ENCODE data around the gene WNT11.
A peak's percentile ranks its signal among the peaks of the same experiment; 100 is the strongest.

WNT11 gene

GRCh38 chr11:76221365-76221764, 15.1 kb upstream of the WNT11 start:
- DNase-seq (no peak), ATAC-seq (replicated peaks) (no peak)
- Mint-ChIP-seq H3K27me3 (peaks cover 9 to 19% of the 10 kb centered on the region in 2 donors), H3K9me3 (peaks cover 0 to 2% of the 10 kb centered on the region in 2 donors), H3K4me1 (no peaks in the 10 kb centered on the region), H3K36me3 (no peaks in the 10 kb centered on the region), H3K27ac (no peak overlapping the region), H3K4me3 (no peak overlapping the region)

- no peaks in the 10 kb centered on the region for H3K36me3 Mint-ChIP-seq
- H3K27ac Mint-ChIP-seq: no peak overlapping the region
- H3K4me3 Mint-ChIP-seq: no peak overlapping the region
- no peaks in the 10 kb centered on the region for H3K4me1 Mint-ChIP-seq
- peaks cover 9 to 19% of the 10 kb centered on the region in 2 donors for H3K27me3 Mint-ChIP-seq
- ATAC-seq (replicated peaks) (no peak), DNase-seq (no peak)
- peaks cover 0 to 2% of the 10 kb centered on the region in 2 donors for H3K9me3 Mint-ChIP-seq
Measured at GRCh38 chr11:76219243-76219642, 12.9 kb upstream of the WNT11 start.

- Mint-ChIP-seq H3K36me3 (no peaks in the 10 kb centered on the region), H3K4me1 (no peaks in the 10 kb centered on the region), H3K9me3 (peaks cover 0 to 2% of the 10 kb centered on the region in 2 donors), H3K27ac (no peak overlapping the region), H3K27me3 (peaks cover 12 to 22% of the 10 kb centered on the region in 2 donors), H3K4me3 (no peak overlapping the region)
- no peak for ATAC-seq (replicated peaks)
- DNase-seq: no peak
Measured at GRCh38 chr11:76218449-76219178, 12.3 kb upstream of the WNT11 start.

GRCh38 chr11:76217653-76218160, 11.4 kb upstream of the WNT11 start:
- H3K9me3 Mint-ChIP-seq: peaks cover 0 to 2% of the 10 kb centered on the region in 2 donors
- no peak overlapping the region for H3K4me3 Mint-ChIP-seq
- H3K4me1 Mint-ChIP-seq: peaks cover 0 to 2% of the 10 kb centered on the region in 2 donors
- DNase-seq (no peak), ATAC-seq (replicated peaks) (no peak)
- H3K36me3 Mint-ChIP-seq: no peaks in the 10 kb centered on the region
- peaks cover 14 to 31% of the 10 kb centered on the region in 2 donors for H3K27me3 Mint-ChIP-seq
- H3K27ac Mint-ChIP-seq: no peak overlapping the region

- no peak for ATAC-seq (replicated peaks)
Measured at GRCh38 chr11:76216536-76217325, 10.4 kb upstream of the WNT11 start.

GRCh38 chr11:76215941-76216340, 9.6 kb upstream of the WNT11 start:
- Mint-ChIP-seq H3K27me3 (peaks cover 22 to 46% of the 10 kb centered on the region in 2 donors), H3K9me3 (no peaks in the 10 kb centered on the region), H3K27ac (no peak overlapping the region), H3K36me3 (no peaks in the 10 kb centered on the region), H3K4me1 (peaks cover 2% of the 10 kb centered on the region in 2 donors), H3K4me3 (no peak overlapping the region)
- no peak for ATAC-seq (replicated peaks)
- no peak for DNase-seq

More at GRCh38 chr11:76216536-76217325, 10.4 kb upstream of the WNT11 start:
- Mint-ChIP-seq H3K4me3 (no peak overlapping the region), H3K27ac (peak overlapping the region; percentile 42), H3K4me1 (peaks cover 0 to 2% of the 10 kb centered on the region in 2 donors), H3K9me3 (peaks cover 0 to 2% of the 10 kb centered on the region in 2 donors), H3K36me3 (no peaks in the 10 kb centered on the region), H3K27me3 (peaks cover 15 to 38% of the 10 kb centered on the region in 2 donors)
- no peak for DNase-seq

GRCh38 chr11:76214968-76215548, 8.8 kb upstream of the WNT11 start:
- peaks cover 3 to 6% of the 10 kb centered on the region in 2 donors for H3K4me1 Mint-ChIP-seq
- no peak for DNase-seq
- no peaks in the 10 kb centered on the region for H3K9me3 Mint-ChIP-seq
- peak in 1 of 2 donors; percentile 22 for ATAC-seq (replicated peaks)
- no peak overlapping the region for H3K27ac Mint-ChIP-seq
- no peak overlapping the region for H3K4me3 Mint-ChIP-seq
- H3K36me3 Mint-ChIP-seq: no peaks in the 10 kb centered on the region
- H3K27me3 Mint-ChIP-seq: peaks cover 25 to 51% of the 10 kb centered on the region in 2 donors

- ATAC-seq (replicated peaks) (no peak), DNase-seq (no peak)
- Mint-ChIP-seq H3K27me3 (peaks cover 25 to 54% of the 10 kb centered on the region in 2 donors), H3K36me3 (no peaks in the 10 kb centered on the region), H3K4me3 (no peak overlapping the region), H3K9me3 (no peaks in the 10 kb centered on the region), H3K27ac (no peak overlapping the region), H3K4me1 (peaks cover 3 to 6% of the 10 kb centered on the region in 2 donors)
Measured at GRCh38 chr11:76214186-76214585, 7.9 kb upstream of the WNT11 start.

GRCh38 chr11:76212086-76213035, 6.1 kb upstream of the WNT11 start:
- H3K4me3 Mint-ChIP-seq: no peak overlapping the region
- DNase-seq (no peak), ATAC-seq (replicated peaks) (no peak)
- H3K9me3 Mint-ChIP-seq: no peaks in the 10 kb centered on the region
- peaks cover 0 to 1% of the 10 kb centered on the region in 2 donors for H3K36me3 Mint-ChIP-seq
- H3K27ac Mint-ChIP-seq: no peak overlapping the region
- peaks cover 25 to 45% of the 10 kb centered on the region in 2 donors for H3K27me3 Mint-ChIP-seq
- H3K4me1 Mint-ChIP-seq: peaks cover 8 to 21% of the 10 kb centered on the region in 2 donors

GRCh38 chr11:76210931-76211851, 4.9 kb upstream of the WNT11 start:
- peak overlapping the region in 1 of 2 donors; percentile 63 for H3K4me3 Mint-ChIP-seq

GRCh38 chr11:76209973-76210930, 4.0 kb upstream of the WNT11 start:
- Mint-ChIP-seq H3K27me3 (peaks cover 43 to 66% of the 10 kb centered on the region in 2 donors), H3K27ac (no peak overlapping the region)
- ATAC-seq (replicated peaks): no peak

More at GRCh38 chr11:76210931-76211851, 4.9 kb upstream of the WNT11 start:
- DNase-seq (no peak), ATAC-seq (replicated peaks) (no peak)
- peaks cover 34 to 56% of the 10 kb centered on the region in 2 donors for H3K27me3 Mint-ChIP-seq
- peaks cover 11 to 33% of the 10 kb centered on the region in 2 donors for H3K4me1 Mint-ChIP-seq
- no peak overlapping the region for H3K27ac Mint-ChIP-seq
- H3K36me3 Mint-ChIP-seq: peaks cover 0 to 1% of the 10 kb centered on the region in 2 donors
- H3K9me3 Mint-ChIP-seq: no peaks in the 10 kb centered on the region

More at GRCh38 chr11:76209973-76210930, 4.0 kb upstream of the WNT11 start:
- peak overlapping the region; percentile 76 to 88 for H3K4me3 Mint-ChIP-seq
- peaks cover 16 to 42% of the 10 kb centered on the region in 2 donors for H3K4me1 Mint-ChIP-seq
- H3K36me3 Mint-ChIP-seq: peaks cover 0 to 1% of the 10 kb centered on the region in 2 donors
- H3K9me3 Mint-ChIP-seq: no peaks in the 10 kb centered on the region
- DNase-seq: no peak

Data from stimulated activated naive B cell treated with anti-CD40 and anti-IgM and Interleukin-4, amounts not matched to agents 10 μg/mL and 1 μg/mL and 100 μg/mL, for 72 hours (primary cell).